ENCODE measurements around the gene NHEJ1. TPM values are rescaled to one million over a fixed set of nuclear protein-coding genes. Genes with fewer than 3 reads are reported as not detected.

The NHEJ1 gene
- total and polyA plus RNA-seq, 2 of the 13 experiments (the other 11 are each of a cell fraction or from before 2014, with no cell fraction given) = 30.0 to 30.7 TPM

DNA sequence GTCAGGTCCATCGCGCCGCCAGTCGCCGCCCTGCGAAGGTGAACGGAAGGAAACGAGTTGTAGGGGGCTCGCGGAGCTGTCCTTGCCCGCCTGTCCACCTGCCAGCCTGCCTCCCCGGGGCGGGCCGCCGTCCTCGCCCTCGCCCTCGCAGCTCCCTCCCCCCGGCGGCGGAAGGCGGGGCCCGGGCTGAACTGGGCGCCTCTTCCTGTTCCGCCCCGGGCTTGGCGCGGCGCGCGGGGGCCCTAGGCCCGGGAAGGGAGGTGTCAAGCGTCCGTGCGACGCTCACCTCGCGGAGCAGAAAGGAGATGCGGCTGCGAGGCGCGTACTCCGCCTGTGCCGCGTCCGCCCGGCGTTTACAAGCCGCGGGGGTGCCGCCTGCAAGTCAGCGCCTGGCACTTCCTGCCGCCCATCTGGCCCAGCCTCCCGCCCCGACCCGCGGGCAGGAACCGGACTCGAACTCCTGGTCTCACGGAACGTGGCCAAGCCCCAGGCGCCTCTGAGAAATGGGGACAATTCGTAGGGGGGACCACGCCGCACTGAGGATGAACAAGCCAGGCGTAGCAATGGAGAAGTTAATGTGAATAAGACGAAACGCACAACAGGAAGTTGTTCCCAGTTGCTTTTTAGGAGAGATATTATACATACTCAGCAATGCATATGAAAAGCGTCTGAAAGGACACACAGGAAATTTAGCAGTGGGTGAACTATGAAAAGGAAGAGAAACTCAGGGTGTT, 16.4 kb upstream of the NHEJ1 start, which contains the start of gene CNPPD1 (continued):
- TF ChIP-seq, protein P1, sequence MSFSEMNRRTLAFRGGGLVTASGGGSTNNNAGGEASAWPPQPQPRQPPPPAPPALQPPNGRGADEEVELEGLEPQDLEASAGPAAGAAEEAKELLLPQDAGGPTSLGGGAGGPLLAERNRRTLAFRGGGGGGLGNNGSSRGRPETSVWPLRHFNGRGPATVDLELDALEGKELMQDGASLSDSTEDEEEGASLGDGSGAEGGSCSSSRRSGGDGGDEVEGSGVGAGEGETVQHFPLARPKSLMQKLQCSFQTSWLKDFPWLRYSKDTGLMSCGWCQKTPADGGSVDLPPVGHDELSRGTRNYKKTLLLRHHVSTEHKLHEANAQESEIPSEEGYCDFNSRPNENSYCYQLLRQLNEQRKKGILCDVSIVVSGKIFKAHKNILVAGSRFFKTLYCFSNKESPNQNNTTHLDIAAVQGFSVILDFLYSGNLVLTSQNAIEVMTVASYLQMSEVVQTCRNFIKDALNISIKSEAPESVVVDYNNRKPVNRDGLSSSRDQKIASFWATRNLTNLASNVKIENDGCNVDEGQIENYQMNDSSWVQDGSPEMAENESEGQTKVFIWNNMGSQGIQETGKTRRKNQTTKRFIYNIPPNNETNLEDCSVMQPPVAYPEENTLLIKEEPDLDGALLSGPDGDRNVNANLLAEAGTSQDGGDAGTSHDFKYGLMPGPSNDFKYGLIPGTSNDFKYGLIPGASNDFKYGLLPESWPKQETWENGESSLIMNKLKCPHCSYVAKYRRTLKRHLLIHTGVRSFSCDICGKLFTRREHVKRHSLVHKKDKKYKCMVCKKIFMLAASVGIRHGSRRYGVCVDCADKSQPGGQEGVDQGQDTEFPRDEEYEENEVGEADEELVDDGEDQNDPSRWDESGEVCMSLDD (CRISPR knock-in tag; IDR thresholded peaks at IDR 0.05; ENCODE audit: borderline replicate concordance) = no peak
- TF ChIP-seq, protein P2, sequence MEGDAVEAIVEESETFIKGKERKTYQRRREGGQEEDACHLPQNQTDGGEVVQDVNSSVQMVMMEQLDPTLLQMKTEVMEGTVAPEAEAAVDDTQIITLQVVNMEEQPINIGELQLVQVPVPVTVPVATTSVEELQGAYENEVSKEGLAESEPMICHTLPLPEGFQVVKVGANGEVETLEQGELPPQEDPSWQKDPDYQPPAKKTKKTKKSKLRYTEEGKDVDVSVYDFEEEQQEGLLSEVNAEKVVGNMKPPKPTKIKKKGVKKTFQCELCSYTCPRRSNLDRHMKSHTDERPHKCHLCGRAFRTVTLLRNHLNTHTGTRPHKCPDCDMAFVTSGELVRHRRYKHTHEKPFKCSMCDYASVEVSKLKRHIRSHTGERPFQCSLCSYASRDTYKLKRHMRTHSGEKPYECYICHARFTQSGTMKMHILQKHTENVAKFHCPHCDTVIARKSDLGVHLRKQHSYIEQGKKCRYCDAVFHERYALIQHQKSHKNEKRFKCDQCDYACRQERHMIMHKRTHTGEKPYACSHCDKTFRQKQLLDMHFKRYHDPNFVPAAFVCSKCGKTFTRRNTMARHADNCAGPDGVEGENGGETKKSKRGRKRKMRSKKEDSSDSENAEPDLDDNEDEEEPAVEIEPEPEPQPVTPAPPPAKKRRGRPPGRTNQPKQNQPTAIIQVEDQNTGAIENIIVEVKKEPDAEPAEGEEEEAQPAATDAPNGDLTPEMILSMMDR (CRISPR knock-in tag; IDR thresholded peaks at IDR 0.05) = no peak; the same call in 1 of the 2 replicates
- no peak for TF ChIP-seq MBD4 (IDR thresholded peaks at IDR 0.05; ENCODE audit: borderline replicate concordance, low read length)
- no peak; the same call in none of the 2 replicates for TF ChIP-seq ZNF335 (CRISPR knock-in tag; IDR thresholded peaks at IDR 0.05)
- TF ChIP-seq HOXA7 (CRISPR knock-in tag; IDR thresholded peaks at IDR 0.05) = peak; percentile 90
- TF ChIP-seq NR2F2 (IDR thresholded peaks at IDR 0.05; ENCODE audit: borderline replicate concordance, low read depth) = peak; percentile 28; the same call in 1 of the 2 replicates
- peak; percentile 70; the same call in 1 of the 2 replicates for TF ChIP-seq ZSCAN22 (CRISPR knock-in tag; IDR thresholded peaks at IDR 0.05)
- TF ChIP-seq, protein P3, sequence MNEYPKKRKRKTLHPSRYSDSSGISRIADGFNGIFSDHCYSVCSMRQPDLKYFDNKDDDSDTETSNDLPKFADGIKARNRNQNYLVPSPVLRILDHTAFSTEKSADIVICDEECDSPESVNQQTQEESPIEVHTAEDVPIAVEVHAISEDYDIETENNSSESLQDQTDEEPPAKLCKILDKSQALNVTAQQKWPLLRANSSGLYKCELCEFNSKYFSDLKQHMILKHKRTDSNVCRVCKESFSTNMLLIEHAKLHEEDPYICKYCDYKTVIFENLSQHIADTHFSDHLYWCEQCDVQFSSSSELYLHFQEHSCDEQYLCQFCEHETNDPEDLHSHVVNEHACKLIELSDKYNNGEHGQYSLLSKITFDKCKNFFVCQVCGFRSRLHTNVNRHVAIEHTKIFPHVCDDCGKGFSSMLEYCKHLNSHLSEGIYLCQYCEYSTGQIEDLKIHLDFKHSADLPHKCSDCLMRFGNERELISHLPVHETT (CRISPR knock-in tag; conservative IDR thresholded peaks at IDR 0.05) = peak; percentile 96
- TF ChIP-seq ZNF746 (CRISPR knock-in tag; IDR thresholded peaks at IDR 0.05) = peak; percentile 89
- TF ChIP-seq, protein P4, sequence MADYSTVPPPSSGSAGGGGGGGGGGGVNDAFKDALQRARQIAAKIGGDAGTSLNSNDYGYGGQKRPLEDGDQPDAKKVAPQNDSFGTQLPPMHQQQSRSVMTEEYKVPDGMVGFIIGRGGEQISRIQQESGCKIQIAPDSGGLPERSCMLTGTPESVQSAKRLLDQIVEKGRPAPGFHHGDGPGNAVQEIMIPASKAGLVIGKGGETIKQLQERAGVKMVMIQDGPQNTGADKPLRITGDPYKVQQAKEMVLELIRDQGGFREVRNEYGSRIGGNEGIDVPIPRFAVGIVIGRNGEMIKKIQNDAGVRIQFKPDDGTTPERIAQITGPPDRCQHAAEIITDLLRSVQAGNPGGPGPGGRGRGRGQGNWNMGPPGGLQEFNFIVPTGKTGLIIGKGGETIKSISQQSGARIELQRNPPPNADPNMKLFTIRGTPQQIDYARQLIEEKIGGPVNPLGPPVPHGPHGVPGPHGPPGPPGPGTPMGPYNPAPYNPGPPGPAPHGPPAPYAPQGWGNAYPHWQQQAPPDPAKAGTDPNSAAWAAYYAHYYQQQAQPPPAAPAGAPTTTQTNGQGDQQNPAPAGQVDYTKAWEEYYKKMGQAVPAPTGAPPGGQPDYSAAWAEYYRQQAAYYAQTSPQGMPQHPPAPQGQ (CRISPR knock-in tag; IDR thresholded peaks at IDR 0.05; ENCODE audit: borderline replicate concordance) = peak; percentile 41; the same call in 1 of the 2 replicates
- peak; percentile 91; the same call in 1 of the 2 replicates for TF ChIP-seq PAWR (CRISPR knock-in tag; IDR thresholded peaks at IDR 0.05; ENCODE audit: borderline replicate concordance)
- TF ChIP-seq ZNF83 (CRISPR knock-in tag; IDR thresholded peaks at IDR 0.05; ENCODE audit: borderline replicate concordance) = peak; percentile 74; the same call in 1 of the 2 replicates
- no peak for TF ChIP-seq ZKSCAN5 (CRISPR knock-in tag; IDR thresholded peaks at IDR 0.05)
- TF ChIP-seq GATA4 (IDR thresholded peaks at IDR 0.05; ENCODE audit: borderline replicate concordance, low read depth) = peak; percentile 80; the same call in 1 of the 2 replicates
- TF ChIP-seq ZNF382 (CRISPR knock-in tag; IDR thresholded peaks at IDR 0.05; ENCODE audit: borderline replicate concordance) = no peak
- TF ChIP-seq, protein P5, sequence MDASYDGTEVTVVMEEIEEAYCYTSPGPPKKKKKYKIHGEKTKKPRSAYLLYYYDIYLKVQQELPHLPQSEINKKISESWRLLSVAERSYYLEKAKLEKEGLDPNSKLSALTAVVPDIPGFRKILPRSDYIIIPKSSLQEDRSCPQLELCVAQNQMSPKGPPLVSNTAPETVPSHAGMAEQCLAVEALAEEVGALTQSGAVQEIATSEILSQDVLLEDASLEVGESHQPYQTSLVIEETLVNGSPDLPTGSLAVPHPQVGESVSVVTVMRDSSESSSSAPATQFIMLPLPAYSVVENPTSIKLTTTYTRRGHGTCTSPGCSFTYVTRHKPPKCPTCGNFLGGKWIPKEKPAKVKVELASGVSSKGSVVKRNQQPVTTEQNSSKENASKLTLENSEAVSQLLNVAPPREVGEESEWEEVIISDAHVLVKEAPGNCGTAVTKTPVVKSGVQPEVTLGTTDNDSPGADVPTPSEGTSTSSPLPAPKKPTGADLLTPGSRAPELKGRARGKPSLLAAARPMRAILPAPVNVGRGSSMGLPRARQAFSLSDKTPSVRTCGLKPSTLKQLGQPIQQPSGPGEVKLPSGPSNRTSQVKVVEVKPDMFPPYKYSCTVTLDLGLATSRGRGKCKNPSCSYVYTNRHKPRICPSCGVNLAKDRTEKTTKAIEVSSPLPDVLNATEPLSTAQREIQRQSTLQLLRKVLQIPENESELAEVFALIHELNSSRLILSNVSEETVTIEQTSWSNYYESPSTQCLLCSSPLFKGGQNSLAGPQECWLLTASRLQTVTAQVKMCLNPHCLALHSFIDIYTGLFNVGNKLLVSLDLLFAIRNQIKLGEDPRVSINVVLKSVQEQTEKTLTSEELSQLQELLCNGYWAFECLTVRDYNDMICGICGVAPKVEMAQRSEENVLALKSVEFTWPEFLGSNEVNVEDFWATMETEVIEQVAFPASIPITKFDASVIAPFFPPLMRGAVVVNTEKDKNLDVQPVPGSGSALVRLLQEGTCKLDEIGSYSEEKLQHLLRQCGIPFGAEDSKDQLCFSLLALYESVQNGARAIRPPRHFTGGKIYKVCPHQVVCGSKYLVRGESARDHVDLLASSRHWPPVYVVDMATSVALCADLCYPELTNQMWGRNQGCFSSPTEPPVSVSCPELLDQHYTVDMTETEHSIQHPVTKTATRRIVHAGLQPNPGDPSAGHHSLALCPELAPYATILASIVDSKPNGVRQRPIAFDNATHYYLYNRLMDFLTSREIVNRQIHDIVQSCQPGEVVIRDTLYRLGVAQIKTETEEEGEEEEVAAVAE (CRISPR knock-in tag; IDR thresholded peaks at IDR 0.05; ENCODE audit: borderline replicate concordance) = no peak

Measured in HepG2 (cell line).